ENCODE measurements around the gene SHROOM2. TPM values are rescaled to one million over a fixed set of nuclear protein-coding genes. Genes with fewer than 3 reads are reported as not detected.

The SHROOM2 gene
- total RNA-seq, 1 experiment from 2014 or later: 13.9 TPM

DNA sequence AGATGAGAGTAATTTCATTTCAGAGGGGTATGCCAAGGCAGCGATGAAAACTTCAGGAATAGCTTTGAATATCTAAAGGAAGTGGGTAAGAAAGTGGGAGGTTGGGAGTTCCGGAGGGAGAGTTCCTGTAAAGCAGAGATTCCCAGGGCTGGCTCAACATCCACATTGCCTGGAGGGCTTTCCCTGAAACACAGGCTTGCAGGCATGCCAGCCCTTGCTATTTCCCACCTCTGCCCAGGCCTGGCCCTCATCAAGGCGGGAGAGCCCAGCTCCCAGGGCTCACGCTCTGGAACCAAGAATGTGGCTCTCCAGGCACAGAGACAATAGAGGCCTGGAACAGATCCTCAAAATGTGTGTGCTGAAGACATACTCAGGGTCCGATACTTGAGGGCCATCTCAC is 137.1 kb downstream of the SHROOM2 start:
- Mint-ChIP-seq H3K27ac (no peak overlapping the region), H3K36me3 (ENCODE audit: insufficient read depth in 1 of 3, low read depth in 3 of 3) (peaks cover 12 to 20% (median 15%) of the 10 kb centered on the region in 3 experiments; a peak in 6 of 7 replicates), H3K4me3 (no peak overlapping the region), H3K4me1 (peaks cover 33 to 34% of the 10 kb centered on the region in 2 experiments), H3K27me3 (ENCODE audit: low read depth) (no peaks in the 10 kb centered on the region; the same call in 1 of the 2 replicates), H3K9me3 (peaks cover 13 to 31% of the 10 kb centered on the region in 2 experiments)
- Histone ChIP-seq H3K4me2 (ENCODE audit: insufficient read depth, insufficient read length, low read length) (no peak overlapping the region), H3K4ac (ENCODE audit: low read depth, low read length) (no peak overlapping the region), H3K23ac (ENCODE audit: insufficient read length, low read depth, low read length) (no peak overlapping the region), H3K27me3 (ENCODE audit: insufficient read depth, low read length) (no peaks in the 10 kb centered on the region), H2BK5ac (ENCODE audit: insufficient read length, low read length) (no peak overlapping the region), H2BK15ac (ENCODE audit: low read depth, low read length) (no peak overlapping the region), H4K8ac (replicated peaks; ENCODE audit: insufficient read length, low read depth, low read length) (no peak overlapping the region), H4K91ac (ENCODE audit: insufficient read length, low read depth, low read length) (no peak overlapping the region), H2AK5ac (ENCODE audit: insufficient read length, low read length) (no peak overlapping the region), H3T11ph (ENCODE audit: low read length) (no peak overlapping the region), H3K79me1 (ENCODE audit: insufficient read depth, low read depth, low read length, poor library complexity, severe bottlenecking) (no peaks in the 10 kb centered on the region), H3K56ac (ENCODE audit: insufficient read length, low read depth, low read length) (no peak overlapping the region), H2BK20ac (ENCODE audit: low read depth, low read length, poor library complexity, severe bottlenecking) (no peak overlapping the region), H4K5ac (ENCODE audit: insufficient read length, low read depth, low read length) (no peak overlapping the region), H3K14ac (ENCODE audit: insufficient read depth, low read length) (no peak overlapping the region), H4K20me1 (ENCODE audit: control insufficient read depth, insufficient read depth, insufficient read length) (no peaks in the 10 kb centered on the region), H3K18ac (ENCODE audit: insufficient read length, low read depth, low read length) (no peak overlapping the region), H3K9ac (ENCODE audit: extremely low read depth, insufficient read length, low read length) (no peak overlapping the region), H3K23me2 (ENCODE audit: insufficient read length, low read depth, low read length, poor library complexity, severe bottlenecking) (peaks cover 5% of the 10 kb centered on the region), H2BK12ac (ENCODE audit: insufficient read length, low read depth, low read length) (no peak overlapping the region), H3K79me2 (ENCODE audit: insufficient read depth, low read length) (no peaks in the 10 kb centered on the region; the same call in 1 of the 2 replicates), H3K27ac (ENCODE audit: insufficient read length, low read depth, low read length) (no peak overlapping the region), H3K4me1 (ENCODE audit: insufficient read depth, low read length) (peaks cover 13% of the 10 kb centered on the region; the same call in 1 of the 2 replicates), H2AFZ (ENCODE audit: low read length) (no peak overlapping the region), H3K9me3 (ENCODE audit: control insufficient read depth, low read depth, low read length) (no peaks in the 10 kb centered on the region), H2BK120ac (ENCODE audit: low read depth, low read length, poor library complexity, severe bottlenecking) (no peak overlapping the region)
- DNase-seq: no peak
- TF ChIP-seq, protein P1, sequence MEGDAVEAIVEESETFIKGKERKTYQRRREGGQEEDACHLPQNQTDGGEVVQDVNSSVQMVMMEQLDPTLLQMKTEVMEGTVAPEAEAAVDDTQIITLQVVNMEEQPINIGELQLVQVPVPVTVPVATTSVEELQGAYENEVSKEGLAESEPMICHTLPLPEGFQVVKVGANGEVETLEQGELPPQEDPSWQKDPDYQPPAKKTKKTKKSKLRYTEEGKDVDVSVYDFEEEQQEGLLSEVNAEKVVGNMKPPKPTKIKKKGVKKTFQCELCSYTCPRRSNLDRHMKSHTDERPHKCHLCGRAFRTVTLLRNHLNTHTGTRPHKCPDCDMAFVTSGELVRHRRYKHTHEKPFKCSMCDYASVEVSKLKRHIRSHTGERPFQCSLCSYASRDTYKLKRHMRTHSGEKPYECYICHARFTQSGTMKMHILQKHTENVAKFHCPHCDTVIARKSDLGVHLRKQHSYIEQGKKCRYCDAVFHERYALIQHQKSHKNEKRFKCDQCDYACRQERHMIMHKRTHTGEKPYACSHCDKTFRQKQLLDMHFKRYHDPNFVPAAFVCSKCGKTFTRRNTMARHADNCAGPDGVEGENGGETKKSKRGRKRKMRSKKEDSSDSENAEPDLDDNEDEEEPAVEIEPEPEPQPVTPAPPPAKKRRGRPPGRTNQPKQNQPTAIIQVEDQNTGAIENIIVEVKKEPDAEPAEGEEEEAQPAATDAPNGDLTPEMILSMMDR (conservative IDR thresholded peaks at IDR 0.05): no peak
- WGBS (ENCODE audit: extremely low coverage, insufficient read length, low lambda C conversion rate): no CpG with 5 or more reads among the region's 5 CpGs
